GM10266 (cell line): ENCODE results near the gene ITGB7.

Experiments used
- DNase-seq: peaks from one replicate; pipeline ENCODE4 v3.0.0; 2012; ENCODE audit errors: extremely low spot score
- CTCF ChIP-seq: IDR thresholded peaks from 2 replicates; pipeline ENCODE4 v1.5.1; 2012; ENCODE audit warnings: mild to moderate bottlenecking, low read depth; ENCODE audit not compliant: control insufficient read depth, insufficient read depth; ENCODE audit errors: missing control alignments

The ITGB7 gene

DNA sequence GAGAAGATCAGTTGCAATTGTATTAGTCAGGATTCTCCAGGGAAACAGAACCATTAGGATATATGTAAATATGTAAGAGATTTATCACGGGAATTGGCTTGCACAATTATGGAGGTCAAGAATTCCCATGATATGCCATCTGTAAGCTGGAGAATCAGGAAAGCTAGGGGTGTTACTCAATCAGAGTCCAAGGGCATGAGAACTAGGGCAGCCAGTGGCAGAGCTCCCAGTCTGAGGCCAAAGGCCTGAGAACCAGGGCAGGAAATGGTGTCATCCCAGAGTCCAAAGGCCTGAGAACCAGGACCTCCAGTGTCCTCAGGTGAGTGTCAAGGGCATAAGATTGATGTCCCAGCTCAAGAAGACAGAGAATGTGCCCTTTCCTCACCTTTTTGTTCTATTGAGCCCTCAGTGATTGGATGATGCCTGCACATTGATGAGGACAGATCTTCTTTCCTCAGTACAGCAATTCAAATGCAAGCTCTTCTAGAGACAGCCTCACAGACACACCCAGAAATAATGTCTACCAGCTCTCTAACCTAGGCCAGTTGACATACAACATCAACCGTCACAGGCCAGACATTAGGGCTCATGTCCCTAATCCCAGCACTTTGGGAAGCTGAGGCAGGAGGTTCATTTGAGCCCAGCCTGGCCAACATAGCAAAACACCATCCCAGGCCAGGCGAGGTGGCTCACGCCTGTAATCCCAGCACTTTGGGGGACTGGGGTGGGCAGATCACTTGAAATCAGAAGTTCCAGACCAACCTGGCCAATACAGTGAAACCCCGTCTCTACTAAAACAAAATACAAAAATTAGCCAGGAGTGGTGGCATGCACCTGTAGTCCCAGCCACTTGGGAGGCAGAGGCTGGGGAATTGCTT lies 61.4 kb downstream of the ITGB7 start:
- TF ChIP-seq CTCF: no peak

GRCh38 chr12:53143355-53143754 lies 63.7 kb downstream of the ITGB7 start:
- DNase-seq: no peak
- no peak for TF ChIP-seq CTCF

More for the DNA sequence above, 61.4 kb downstream of the ITGB7 start:
- no peak for DNase-seq
